ENCODE measurements around the gene UNC5C. TPM values are rescaled to one million over a fixed set of nuclear protein-coding genes. Genes with fewer than 3 reads are reported as not detected.

The UNC5C gene
- total RNA-seq, 1 experiment from 2014 or later: 8.2 TPM

DNA sequence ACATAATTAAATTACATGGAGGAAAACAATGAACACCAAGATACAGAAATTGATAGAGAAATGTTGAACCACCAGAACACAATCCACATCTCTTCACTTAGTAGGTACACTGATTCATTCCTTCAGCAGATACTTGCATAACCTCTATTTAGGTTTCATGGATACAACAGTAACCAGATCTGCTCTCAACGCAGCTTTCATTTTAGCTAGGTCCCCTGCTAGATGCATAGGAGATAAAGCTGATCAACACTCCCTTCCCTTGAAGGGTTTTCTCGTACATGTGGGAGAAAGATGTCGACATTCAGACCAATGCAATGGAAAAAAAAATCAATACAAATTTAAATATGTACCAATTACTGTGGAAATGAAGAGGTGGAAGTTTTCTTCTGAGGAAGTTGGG is 37.3 kb downstream of the UNC5C start:
- in situ Hi-C loops (cut with HindIII; ENCODE audit: low pct_unique_long_range_greater_than_20kb, low sequenced_read_pairs) (no loop called here), intact Hi-C loops (cut with micrococcal nuclease; ENCODE audit: unreplicated experiment) (no loop called here)
- ATAC-seq (no peak), DNase-seq (ENCODE audit: low read depth, low spot score) (no peak)
- H3K4me3 ChIP-seq (ENCODE audit: low read depth in 2 of 2, low read length in 2 of 2): no peak overlapping the region
- no peaks in the 10 kb centered on the region for H3K27me3 ChIP-seq (ENCODE audit: control insufficient read depth, insufficient read depth, low read length)
- no TSS peak for BruUV-seq (replicated peaks)
- H3K4me1 ChIP-seq (ENCODE audit: control insufficient read depth, insufficient read depth, low read length): peaks cover 8% of the 10 kb centered on the region
- no peaks in the 10 kb centered on the region for H3K9me3 ChIP-seq (ENCODE audit: control insufficient read depth, insufficient read depth, low read depth, low read length)
- H3K27ac ChIP-seq (ENCODE audit: low read length): peak overlapping the region; percentile 4; the same call in 1 of the 2 replicates
- TF ChIP-seq POLR2AphosphoS5 (IDR thresholded peaks at IDR 0.05; ENCODE audit: low read depth, low read length) (no peak), SIN3A (IDR thresholded peaks at IDR 0.05; ENCODE audit: borderline replicate concordance, insufficient read depth, low read depth, low read length) (no peak), TCF7L2 (IDR thresholded peaks at IDR 0.05; ENCODE audit: low read depth, low read length) (no peak)
- TF ChIP-seq, protein P1, sequence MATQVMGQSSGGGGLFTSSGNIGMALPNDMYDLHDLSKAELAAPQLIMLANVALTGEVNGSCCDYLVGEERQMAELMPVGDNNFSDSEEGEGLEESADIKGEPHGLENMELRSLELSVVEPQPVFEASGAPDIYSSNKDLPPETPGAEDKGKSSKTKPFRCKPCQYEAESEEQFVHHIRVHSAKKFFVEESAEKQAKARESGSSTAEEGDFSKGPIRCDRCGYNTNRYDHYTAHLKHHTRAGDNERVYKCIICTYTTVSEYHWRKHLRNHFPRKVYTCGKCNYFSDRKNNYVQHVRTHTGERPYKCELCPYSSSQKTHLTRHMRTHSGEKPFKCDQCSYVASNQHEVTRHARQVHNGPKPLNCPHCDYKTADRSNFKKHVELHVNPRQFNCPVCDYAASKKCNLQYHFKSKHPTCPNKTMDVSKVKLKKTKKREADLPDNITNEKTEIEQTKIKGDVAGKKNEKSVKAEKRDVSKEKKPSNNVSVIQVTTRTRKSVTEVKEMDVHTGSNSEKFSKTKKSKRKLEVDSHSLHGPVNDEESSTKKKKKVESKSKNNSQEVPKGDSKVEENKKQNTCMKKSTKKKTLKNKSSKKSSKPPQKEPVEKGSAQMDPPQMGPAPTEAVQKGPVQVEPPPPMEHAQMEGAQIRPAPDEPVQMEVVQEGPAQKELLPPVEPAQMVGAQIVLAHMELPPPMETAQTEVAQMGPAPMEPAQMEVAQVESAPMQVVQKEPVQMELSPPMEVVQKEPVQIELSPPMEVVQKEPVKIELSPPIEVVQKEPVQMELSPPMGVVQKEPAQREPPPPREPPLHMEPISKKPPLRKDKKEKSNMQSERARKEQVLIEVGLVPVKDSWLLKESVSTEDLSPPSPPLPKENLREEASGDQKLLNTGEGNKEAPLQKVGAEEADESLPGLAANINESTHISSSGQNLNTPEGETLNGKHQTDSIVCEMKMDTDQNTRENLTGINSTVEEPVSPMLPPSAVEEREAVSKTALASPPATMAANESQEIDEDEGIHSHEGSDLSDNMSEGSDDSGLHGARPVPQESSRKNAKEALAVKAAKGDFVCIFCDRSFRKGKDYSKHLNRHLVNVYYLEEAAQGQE (IDR thresholded peaks at IDR 0.05; ENCODE audit: insufficient read depth in 1 of 2, low read depth in 2 of 2, low read length in 1 of 2): no peak
- TF ChIP-seq, protein P2, sequence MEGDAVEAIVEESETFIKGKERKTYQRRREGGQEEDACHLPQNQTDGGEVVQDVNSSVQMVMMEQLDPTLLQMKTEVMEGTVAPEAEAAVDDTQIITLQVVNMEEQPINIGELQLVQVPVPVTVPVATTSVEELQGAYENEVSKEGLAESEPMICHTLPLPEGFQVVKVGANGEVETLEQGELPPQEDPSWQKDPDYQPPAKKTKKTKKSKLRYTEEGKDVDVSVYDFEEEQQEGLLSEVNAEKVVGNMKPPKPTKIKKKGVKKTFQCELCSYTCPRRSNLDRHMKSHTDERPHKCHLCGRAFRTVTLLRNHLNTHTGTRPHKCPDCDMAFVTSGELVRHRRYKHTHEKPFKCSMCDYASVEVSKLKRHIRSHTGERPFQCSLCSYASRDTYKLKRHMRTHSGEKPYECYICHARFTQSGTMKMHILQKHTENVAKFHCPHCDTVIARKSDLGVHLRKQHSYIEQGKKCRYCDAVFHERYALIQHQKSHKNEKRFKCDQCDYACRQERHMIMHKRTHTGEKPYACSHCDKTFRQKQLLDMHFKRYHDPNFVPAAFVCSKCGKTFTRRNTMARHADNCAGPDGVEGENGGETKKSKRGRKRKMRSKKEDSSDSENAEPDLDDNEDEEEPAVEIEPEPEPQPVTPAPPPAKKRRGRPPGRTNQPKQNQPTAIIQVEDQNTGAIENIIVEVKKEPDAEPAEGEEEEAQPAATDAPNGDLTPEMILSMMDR (IDR thresholded peaks at IDR 0.05): no peak
- ChIA-PET POLR2A (no interaction called here), CTCF (no interaction called here)
- H3K36me3 ChIP-seq (ENCODE audit: control insufficient read depth, insufficient read depth, low read length): no peaks in the 10 kb centered on the region

DNA sequence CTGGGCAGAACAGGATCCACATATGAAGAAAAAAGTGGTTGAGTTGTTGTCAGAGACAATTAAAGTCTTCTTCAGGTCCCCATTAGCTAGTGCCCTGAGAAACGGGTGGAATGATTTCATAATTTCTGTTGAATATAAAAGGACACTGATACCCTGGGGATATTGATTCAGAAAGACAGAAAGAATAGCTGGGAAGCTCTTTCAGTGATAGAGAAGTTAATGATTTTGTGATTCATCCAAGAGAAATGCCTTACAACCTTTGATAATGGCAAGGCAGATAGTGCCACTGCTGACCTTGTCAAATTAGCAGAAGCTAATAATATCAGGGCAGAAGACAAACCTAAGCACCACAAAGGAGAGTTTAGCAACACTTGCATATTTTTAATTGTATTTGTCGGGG is 37.9 kb downstream of the UNC5C start:
- no peak for DNase-seq (ENCODE audit: low read depth, low spot score)
- CTCF ChIA-PET: no interaction called here
- TF ChIP-seq, protein P2 (IDR thresholded peaks at IDR 0.05): no peak
- TF ChIP-seq SIN3A (IDR thresholded peaks at IDR 0.05; ENCODE audit: borderline replicate concordance, insufficient read depth, low read depth, low read length): no peak
- TF ChIP-seq, protein P1 (IDR thresholded peaks at IDR 0.05; ENCODE audit: insufficient read depth in 1 of 2, low read depth in 2 of 2, low read length in 1 of 2): no peak
- POLR2A ChIA-PET: no interaction called here
- Histone ChIP-seq H3K4me3 (ENCODE audit: low read depth in 2 of 2, low read length in 2 of 2) (no peak overlapping the region), H3K27me3 (ENCODE audit: control insufficient read depth, insufficient read depth, low read length) (no peaks in the 10 kb centered on the region), H3K9me3 (ENCODE audit: control insufficient read depth, insufficient read depth, low read depth, low read length) (no peaks in the 10 kb centered on the region), H3K36me3 (ENCODE audit: control insufficient read depth, insufficient read depth, low read length) (no peaks in the 10 kb centered on the region), H3K27ac (ENCODE audit: low read length) (peak overlapping the region; percentile 12; the same call in 1 of the 2 replicates), H3K4me1 (ENCODE audit: control insufficient read depth, insufficient read depth, low read length) (peaks cover 10% of the 10 kb centered on the region)
- intact Hi-C loops (cut with micrococcal nuclease; ENCODE audit: unreplicated experiment): no loop called here
- BruUV-seq (replicated peaks): no TSS peak
- ATAC-seq: no peak
- in situ Hi-C loops (cut with HindIII; ENCODE audit: low pct_unique_long_range_greater_than_20kb, low sequenced_read_pairs): no loop called here

All from Panc1 (cell line).